22Rv1 (cell line): ENCODE measurements around the gene STMND1.

ENCODE experiments used
- CTCF ChIP-seq: fragments of 450-650 bp; IDR thresholded peaks from 2 replicates; pipeline ENCODE4 v1.5.1; 2017; ENCODE audit warnings: mild to moderate bottlenecking
- ZFX ChIP-seq: fragments of 450-650 bp; IDR thresholded peaks from 2 replicates; pipeline ENCODE4 v1.6.1; 2017; ENCODE audit warnings: antibody characterized with exemption, borderline replicate concordance

- TF ChIP-seq CTCF (no peak), ZFX (no peak)
These were observed 13.6 kb downstream of the STMND1 start for GRCh38 chr6:17115251-17116116.
